Measurements from ENCODE around the gene ATP6V0B. TPM values are rescaled to one million over a fixed set of nuclear protein-coding genes. Genes with fewer than 3 reads are reported as not detected.

The ATP6V0B gene
- total and polyA plus RNA-seq, 2 of the 4 experiments (the other 2 are of a cell fraction), result 72.1 to 169 TPM

GRCh38 chr1:43957407-43958040 is 17.2 kb upstream of the ATP6V0B start:
- TF ChIP-seq CEBPB (IDR thresholded peaks at IDR 0.05; ENCODE audit: low read depth, low read length) (no peak), POLR2A (IDR thresholded peaks at IDR 0.05; ENCODE audit: low read depth, low read length) (no peak), CTCF (conservative IDR thresholded peaks at IDR 0.05; ENCODE audit: low read depth, low read length) (no peak), RCOR1 (IDR thresholded peaks at IDR 0.05; ENCODE audit: insufficient replicate concordance, low read length) (no peak), USF2 (IDR thresholded peaks at IDR 0.05; ENCODE audit: low read depth, low read length) (no peak), FOS (IDR thresholded peaks at IDR 0.05; ENCODE audit: low read depth, low read length) (no peak), SMC3 (IDR thresholded peaks at IDR 0.05; ENCODE audit: low read depth, low read length) (no peak), MAZ (IDR thresholded peaks at IDR 0.05; ENCODE audit: borderline replicate concordance, low read depth, low read length) (no peak), NFE2L2 (IDR thresholded peaks at IDR 0.05; ENCODE audit: low read depth, low read length) (no peak)
- no peak overlapping the region for H3K27ac ChIP-seq (ENCODE audit: insufficient read depth, low read length)
- no peak overlapping the region for H2BK15ac ChIP-seq (ENCODE audit: low read depth, low read length)
- H2BK20ac ChIP-seq (ENCODE audit: low read depth, low read length), result no peak overlapping the region
- H3K9ac ChIP-seq (ENCODE audit: low read depth, low read length), result no peak overlapping the region
- H3K79me1 ChIP-seq (ENCODE audit: low read depth in 1 of 2, low read length in 2 of 2), result peaks cover 9 to 16% of the 10 kb centered on the region in 2 experiments
- peak overlapping the region; percentile 45 for H2AK9ac ChIP-seq (replicated peaks; ENCODE audit: low read depth, low read length, poor library complexity)
- no peaks in the 10 kb centered on the region for H3K9me3 ChIP-seq (ENCODE audit: control insufficient read depth, insufficient read depth, low read length)
- no peak overlapping the region for H4K5ac ChIP-seq (ENCODE audit: low read depth, low read length)
- H2BK120ac ChIP-seq (ENCODE audit: low read depth, low read length), result no peak overlapping the region
- no peak overlapping the region for H3K4me3 ChIP-seq (ENCODE audit: insufficient read depth, low read depth, low read length)
- H4K91ac ChIP-seq (ENCODE audit: insufficient read depth, low read depth, low read length), result no peak overlapping the region
- in situ Hi-C loops (cut with MboI; ENCODE audit: low sequenced_read_pairs) (loop anchor here (25.0 kb wide), 1 partner anchor 420 kb away; the partner anchor contains the start of gene PTPRF), dilution Hi-C loops (cut with HindIII; ENCODE audit: low sequenced_read_pairs, unreplicated experiment) (no loop called here), intact Hi-C loops (cut with micrococcal nuclease) (no loop called here)
- H3K27me3 ChIP-seq (ENCODE audit: control insufficient read depth, insufficient read depth, low read length), result no peaks in the 10 kb centered on the region
- H3K4ac ChIP-seq (ENCODE audit: low read depth, low read length), result no peak overlapping the region
- no peak for DNase-seq
- no TSS peak for BruUV-seq (replicated peaks)
- no peak overlapping the region for H4K8ac ChIP-seq (ENCODE audit: low read depth in 2 of 2, low read length in 2 of 2)
- H3K14ac ChIP-seq (replicated peaks; ENCODE audit: low read depth, low read length), result no peak overlapping the region
- H3K23ac ChIP-seq (ENCODE audit: low read depth, low read length), result no peak overlapping the region
- H3K4me2 ChIP-seq (ENCODE audit: low read depth, low read length), result no peak overlapping the region
- ATAC-seq (ENCODE audit: low read depth), result no peak
- H3K18ac ChIP-seq (ENCODE audit: low read depth, low read length), result no peak overlapping the region
- H3K4me1 ChIP-seq (ENCODE audit: control insufficient read depth, insufficient read depth, low read length), result no peaks in the 10 kb centered on the region
- H4K20me1 ChIP-seq (ENCODE audit: insufficient read depth, low read length), result peaks cover 26% of the 10 kb centered on the region
- H2AFZ ChIP-seq (replicated peaks; ENCODE audit: low read length, poor library complexity), result no peak overlapping the region
- H3K9me1 ChIP-seq (ENCODE audit: insufficient read depth, low read length), result peaks cover 13% of the 10 kb centered on the region; the same call in 1 of the 2 replicates
- no peak overlapping the region for H2BK5ac ChIP-seq (ENCODE audit: low read depth, low read length, poor library complexity, severe bottlenecking)
- 92% methylated on average over 6 of the region's 7 CpGs; no CpG with 5 or more reads in 1 of the 2 experiments for WGBS, 2 experiments (ENCODE audit: extremely low coverage in 2 of 2, insufficient read length in 1 of 2)
- no peak overlapping the region for H3K56ac ChIP-seq (ENCODE audit: extremely low read depth, insufficient read depth, low read length)
- peaks cover 39% of the 10 kb centered on the region for H3K36me3 ChIP-seq (ENCODE audit: control insufficient read depth, insufficient read depth, low read length)
- POLR2A ChIA-PET (ENCODE audit: unreplicated experiment), result no interaction called here
- CTCF ChIA-PET, result no interaction called here
- no peak overlapping the region for H2AK5ac ChIP-seq (ENCODE audit: low read depth, low read length)

Measured in IMR-90 (cell line).